Testis (tissue), 2 donors: ENCODE results near the gene NNMT.

Source experiments
- CTCF ChIP-seq, 3 experiments: fragments of 450-650 bp in 2 of 3; fragments of 200-600 bp in 1 of 3; sonication (generic) in 1 of 3; IDR thresholded peaks; one replicate each; pipeline ENCODE4 v1.5.1; 2016 to 2019; ENCODE audit warnings: antibody characterized with exemption in 3 of 3, mild to moderate bottlenecking in 2 of 3, moderate library complexity in 1 of 3
- POLR2A ChIP-seq: fragments of 450-650 bp; IDR thresholded peaks from one replicate; pipeline ENCODE4 v1.6.1; 2017; ENCODE audit warnings: antibody characterized with exemption, mild to moderate bottlenecking, moderate library complexity

GRCh38 chr11:114286229-114286628 lies 10.0 kb upstream of the NNMT start:
- TF ChIP-seq POLR2A (no peak), CTCF (IDR thresholded peaks at IDR 0.05) (no peak)
